ENCODE measurements around the gene PARVB. TPM values are rescaled to one million over a fixed set of nuclear protein-coding genes. Genes with fewer than 3 reads are reported as not detected.

Gene PARVB
- total and polyA plus RNA-seq, 9 of the 15 experiments (the other 6 are each of a cell fraction or from before 2014, with no cell fraction given) = 1.1 to 59.2 (median 29.2) TPM

GRCh38 chr22:44131412-44131811, 107.3 kb downstream of the PARVB start (continued):
- TF ChIP-seq ZBTB33 (CRISPR knock-in tag; IDR thresholded peaks at IDR 0.05) (no peak), FOS (IDR thresholded peaks at IDR 0.05; ENCODE audit: extremely low read depth, insufficient read length) (no peak)

- Histone ChIP-seq H3K4me1 (replicated peaks in 1 of 2; ENCODE audit: control insufficient read depth in 2 of 2, insufficient read depth in 2 of 2, low read length in 2 of 2) (peaks cover 0 to 5% of the 10 kb centered on the region in 2 experiments; a peak in 4 of 5 replicates), H3K36me3 (ENCODE audit: control insufficient read depth, insufficient read depth, low read length) (peaks cover 18% of the 10 kb centered on the region; the same call in 1 of the 3 replicates), H2AFZ (ENCODE audit: low read depth, low read length) (no peak overlapping the region), H3K4me3 (no peak overlapping the region), H3K27me3 (ENCODE audit: control insufficient read depth in 2 of 2, insufficient read depth in 2 of 2, low read length in 2 of 2) (no peaks in the 10 kb centered on the region), H4K20me1 (replicated peaks; ENCODE audit: control insufficient read depth, insufficient read depth, low read length) (0 out of 2 replicates have a peak, but pooled peaks cover 5% of the 10 kb centered on the region), H3K9me1 (ENCODE audit: control insufficient read depth, insufficient read depth, low read length) (no peaks in the 10 kb centered on the region), H3K27ac (ENCODE audit: extremely low read depth, low read depth, low read length) (no peak overlapping the region), H3K9ac (ENCODE audit: insufficient read depth in 1 of 2, low read depth in 2 of 2, low read length in 2 of 2) (no peak overlapping the region), H3K9me3 (replicated peaks; ENCODE audit: control insufficient read depth, insufficient read depth, low read depth, low read length) (no peaks in the 10 kb centered on the region), H3K79me2 (ENCODE audit: control insufficient read depth, insufficient read depth, low read length) (no peaks in the 10 kb centered on the region), H3K4me2 (ENCODE audit: insufficient read depth, low read length) (no peak overlapping the region)
- no peak for DNase-seq (ENCODE audit: extremely low read depth in 1 of 4, low spot score in 3 of 4)
- in situ Hi-C loops (cut with MboI) (no loop called here), intact Hi-C loops (cut with micrococcal nuclease) (no loop called here)
- BruUV-seq (replicated peaks) = no TSS peak
- CTCF ChIA-PET (ENCODE audit: low intra/inter-chr PET ratio) = no interaction called here
- POLR2A ChIA-PET = interaction anchor here (0.7 kb wide), 1 partner anchor 246 kb away, joined by 3 read pairs; no protein-coding TSS in a partner anchor
- no peak for ATAC-seq
- WGBS (ENCODE audit: insufficient coverage, low coverage, missing lambda C conversion rate) = 82% methylated on average over 8 of the region's 13 CpGs
- FAIRE-seq = no peak
- no peak for TF ChIP-seq ZNF445 (CRISPR knock-in tag; IDR thresholded peaks at IDR 0.05; ENCODE audit: low read depth)
- no peak for TF ChIP-seq MGA (IDR thresholded peaks at IDR 0.05)
These were observed 108.0 kb downstream of the PARVB start for GRCh38 chr22:44131989-44132685.
